ENCODE results near the gene CARNS1. TPM values are rescaled to one million over a fixed set of nuclear protein-coding genes. Genes with fewer than 3 reads are reported as not detected.
A peak's percentile ranks its signal among the peaks of the same experiment; 100 is the strongest.

The CARNS1 gene
- total RNA-seq, 2 experiments from 2014 or later = 9.9 to 10.0 TPM

GRCh38 chr11:67437082-67437808 lies 21.8 kb downstream of the CARNS1 start, which contains the start of gene PTPRCAP:
Gene PTPRCAP (minus strand): TSS chr11:67437682. CDS start chr11:67437619, 63 bp downstream.
- Mint-ChIP-seq H3K4me1 (ENCODE audit: low read depth) (peaks cover 69% of the 10 kb centered on the region), H3K27ac (peak within 1 kb of the TSS; percentile 98), H3K9me3 (no peaks in the 10 kb centered on the region), H3K4me3 (peak within 1 kb of the TSS; percentile 98), H3K36me3 (ENCODE audit: low read depth) (peaks cover 60% of the 10 kb centered on the region), H3K27me3 (no peaks in the 10 kb centered on the region)
- H3K36me3 ChIP-seq (ENCODE audit: insufficient read depth, low read length) = peaks cover 40% of the 10 kb centered on the region
- peak; percentile 59 for ATAC-seq (ENCODE audit: poor library complexity)
- peak within 1 kb of the TSS; percentile 97 for H3K4me3 ChIP-seq (ENCODE audit: low read length)
- no peaks in the 10 kb centered on the region for H3K27me3 ChIP-seq (ENCODE audit: control insufficient read depth in 1 of 2, insufficient read depth in 2 of 2, low read length in 2 of 2)
- ChIA-PET CTCF (interaction anchor here (0.9 to 4.3 kb wide), 9 partner anchors 17 to 86 kb away, joined by 3 to 21 read pairs (median 4); partner anchors contain the start of genes PPP1CA, TBC1D10C and TMEM134), POLR2A (interaction anchor here (0.6 to 17.7 kb wide), 29 partner anchors 9 to 1016 kb away, joined by 3 to 411 read pairs (median 8); partner anchors contain the start of genes AIP, CABP4, CARNS1 and CDK2AP2)
- H3K4me1 ChIP-seq (ENCODE audit: insufficient read depth, low read length) = peaks cover 81% of the 10 kb centered on the region
- DNase-seq = peak; percentile 57 to 91 (median 82)
- TF ChIP-seq CTCF (IDR thresholded peaks at IDR 0.05) = no peak
- peak within 1 kb of the TSS; percentile 72 to 94 for H3K27ac ChIP-seq (ENCODE audit: low read depth in 1 of 2, low read length in 2 of 2)
- H3K9me3 ChIP-seq (ENCODE audit: control insufficient read depth in 1 of 2, insufficient read depth in 1 of 2, low read length in 2 of 2) = no peaks in the 10 kb centered on the region
- intact Hi-C loops (cut with DNase I, micrococcal nuclease) = loop anchor here (1.0 to 2.0 kb wide), 6 partner anchors 9 to 70 kb away; partner anchors contain the start of genes PPP1CA (in 1 of the 2) and TMEM134 (in 1 of the 2)

GRCh38 chr11:67437809-67438157 lies 22.3 kb downstream of the CARNS1 start:
- peaks cover 35% of the 10 kb centered on the region for H3K36me3 ChIP-seq (ENCODE audit: insufficient read depth, low read length)
- Mint-ChIP-seq H3K4me3 (peak overlapping the region; percentile 98), H3K36me3 (ENCODE audit: low read depth) (peaks cover 54% of the 10 kb centered on the region), H3K27ac (peak overlapping the region; percentile 98), H3K9me3 (no peaks in the 10 kb centered on the region), H3K27me3 (no peaks in the 10 kb centered on the region), H3K4me1 (ENCODE audit: low read depth) (peaks cover 69% of the 10 kb centered on the region)
- no peak for ATAC-seq (ENCODE audit: poor library complexity)
- DNase-seq = no peak
- ChIA-PET CTCF (interaction anchor here (0.8 to 4.3 kb wide), 7 partner anchors 17 to 55 kb away, joined by 3 to 21 read pairs (median 6); partner anchors contain the start of genes PPP1CA, TBC1D10C and TMEM134), POLR2A (interaction anchor here (1.0 to 17.7 kb wide), 27 partner anchors 9 to 319 kb away, joined by 3 to 411 read pairs (median 11); partner anchors contain the start of genes AIP, CABP4, CARNS1 and CDK2AP2)
- H3K27me3 ChIP-seq (ENCODE audit: control insufficient read depth in 1 of 2, insufficient read depth in 2 of 2, low read length in 2 of 2) = no peaks in the 10 kb centered on the region
- peak overlapping the region; percentile 72 to 94 for H3K27ac ChIP-seq (ENCODE audit: low read depth in 1 of 2, low read length in 2 of 2)
- H3K4me1 ChIP-seq (ENCODE audit: insufficient read depth, low read length) = peaks cover 81% of the 10 kb centered on the region
- H3K9me3 ChIP-seq (ENCODE audit: control insufficient read depth in 1 of 2, insufficient read depth in 1 of 2, low read length in 2 of 2) = no peaks in the 10 kb centered on the region
- intact Hi-C loops (cut with DNase I, micrococcal nuclease) = loop anchor here (1.0 to 2.0 kb wide), 7 partner anchors 9 to 69 kb away; partner anchors contain the start of genes PPP1CA (in 1 of the 2) and TMEM134 (in 1 of the 2)
- TF ChIP-seq CTCF (IDR thresholded peaks at IDR 0.05) = no peak
- peak overlapping the region; percentile 97 for H3K4me3 ChIP-seq (ENCODE audit: low read length)

GRCh38 chr11:67438158-67438902 lies 22.9 kb downstream of the CARNS1 start:
- ChIA-PET CTCF (interaction anchor here (0.8 to 4.3 kb wide), 7 partner anchors 18 to 56 kb away, joined by 3 to 21 read pairs (median 6); partner anchors contain the start of genes PPP1CA, TBC1D10C and TMEM134), POLR2A (interaction anchor here (1.0 to 17.7 kb wide), 26 partner anchors 10 to 319 kb away, joined by 3 to 411 read pairs (median 12); partner anchors contain the start of genes AIP, CABP4, CARNS1 and CDK2AP2)
- H3K4me1 ChIP-seq (ENCODE audit: insufficient read depth, low read length) = peaks cover 80% of the 10 kb centered on the region
- intact Hi-C loops (cut with DNase I, micrococcal nuclease) = loop anchor here in 1 of 2 experiments (1.0 kb wide), 1 partner anchor 17 kb away; no protein-coding TSS in a partner anchor
- H3K4me3 ChIP-seq (ENCODE audit: low read length) = peak overlapping the region; percentile 97
- peak overlapping the region; percentile 72 to 94 for H3K27ac ChIP-seq (ENCODE audit: low read depth in 1 of 2, low read length in 2 of 2)
- Mint-ChIP-seq H3K27ac (peak overlapping the region; percentile 98), H3K4me1 (ENCODE audit: low read depth) (peaks cover 66% of the 10 kb centered on the region), H3K36me3 (ENCODE audit: low read depth) (peaks cover 49% of the 10 kb centered on the region), H3K4me3 (peak overlapping the region; percentile 98), H3K27me3 (no peaks in the 10 kb centered on the region), H3K9me3 (no peaks in the 10 kb centered on the region)
- H3K9me3 ChIP-seq (ENCODE audit: control insufficient read depth in 1 of 2, insufficient read depth in 1 of 2, low read length in 2 of 2) = no peaks in the 10 kb centered on the region
- DNase-seq = peak; percentile 52 to 87 (median 77)
- peak; percentile 47 for ATAC-seq (ENCODE audit: poor library complexity)
- TF ChIP-seq CTCF (IDR thresholded peaks at IDR 0.05) = no peak
- H3K36me3 ChIP-seq (ENCODE audit: insufficient read depth, low read length) = peaks cover 29% of the 10 kb centered on the region
- H3K27me3 ChIP-seq (ENCODE audit: control insufficient read depth in 1 of 2, insufficient read depth in 2 of 2, low read length in 2 of 2) = no peaks in the 10 kb centered on the region
